RWPE1 (cell line): ENCODE results near the gene TMEM80.

Experiments
- CTCF ChIA-PET: fragments of 350-600 bp; sonication (Branson Sonifier 250); formaldehyde crosslinking; extraction: SDS; loops from one replicate; lab custom pipeline; 2021; lab: Yijun Ruan, JAX
- POLR2A ChIA-PET: fragments of 400-600 bp; formaldehyde crosslinking; extraction: SDS; loops from one replicate; lab custom pipeline; 2020; ENCODE audit warnings: antibody characterized with exemption; ENCODE audit not compliant: low non-redundant PET; lab: Yijun Ruan, JAX
- DNase-seq: peaks from one replicate; pipeline ENCODE4 v3.0.0; 2012; ENCODE audit warnings: low spot score
- H3K27ac ChIP-seq: fragments of 450-650 bp; 2 replicates; pipeline ENCODE4 v1.5.1; 2017
- CTCF ChIP-seq: fragments of 450-650 bp; conservative IDR thresholded peaks from 2 replicates; pipeline ENCODE4 v1.5.1; 2017; ENCODE audit warnings: low read depth, mild to moderate bottlenecking

TMEM80 gene

GRCh38 chr11:706957-707816, 11.6 kb downstream of the TMEM80 start:
- CTCF ChIA-PET = interaction anchor here (0.6 to 1.3 kb wide), 4 partner anchors 9 to 296 kb away, joined by 3 to 4 read pairs (median 3); no protein-coding TSS in a partner anchor
- DNase-seq = no peak

GRCh38 chr11:707817-708420, 12.3 kb downstream of the TMEM80 start:
- POLR2A ChIA-PET = no interaction called here
- CTCF ChIA-PET = no interaction called here
- TF ChIP-seq CTCF = no peak
- peak overlapping the region; percentile 97 for H3K27ac ChIP-seq
- DNase-seq = no peak

More at GRCh38 chr11:706957-707816, 11.6 kb downstream of the TMEM80 start:
- TF ChIP-seq CTCF = no peak
- POLR2A ChIA-PET = interaction anchor here (0.7 to 1.2 kb wide), 4 partner anchors 10 to 20 kb away, joined by 3 to 5 read pairs (median 4); partner anchors contain the start of genes DEAF1 and TMEM80
- H3K27ac ChIP-seq = peak overlapping the region; percentile 97

GRCh38 chr11:708511-708910, 12.9 kb downstream of the TMEM80 start:
- ChIA-PET POLR2A (no interaction called here), CTCF (no interaction called here)
- no peak for DNase-seq
- no peak for TF ChIP-seq CTCF
- peak overlapping the region; percentile 97 for H3K27ac ChIP-seq

DNA sequence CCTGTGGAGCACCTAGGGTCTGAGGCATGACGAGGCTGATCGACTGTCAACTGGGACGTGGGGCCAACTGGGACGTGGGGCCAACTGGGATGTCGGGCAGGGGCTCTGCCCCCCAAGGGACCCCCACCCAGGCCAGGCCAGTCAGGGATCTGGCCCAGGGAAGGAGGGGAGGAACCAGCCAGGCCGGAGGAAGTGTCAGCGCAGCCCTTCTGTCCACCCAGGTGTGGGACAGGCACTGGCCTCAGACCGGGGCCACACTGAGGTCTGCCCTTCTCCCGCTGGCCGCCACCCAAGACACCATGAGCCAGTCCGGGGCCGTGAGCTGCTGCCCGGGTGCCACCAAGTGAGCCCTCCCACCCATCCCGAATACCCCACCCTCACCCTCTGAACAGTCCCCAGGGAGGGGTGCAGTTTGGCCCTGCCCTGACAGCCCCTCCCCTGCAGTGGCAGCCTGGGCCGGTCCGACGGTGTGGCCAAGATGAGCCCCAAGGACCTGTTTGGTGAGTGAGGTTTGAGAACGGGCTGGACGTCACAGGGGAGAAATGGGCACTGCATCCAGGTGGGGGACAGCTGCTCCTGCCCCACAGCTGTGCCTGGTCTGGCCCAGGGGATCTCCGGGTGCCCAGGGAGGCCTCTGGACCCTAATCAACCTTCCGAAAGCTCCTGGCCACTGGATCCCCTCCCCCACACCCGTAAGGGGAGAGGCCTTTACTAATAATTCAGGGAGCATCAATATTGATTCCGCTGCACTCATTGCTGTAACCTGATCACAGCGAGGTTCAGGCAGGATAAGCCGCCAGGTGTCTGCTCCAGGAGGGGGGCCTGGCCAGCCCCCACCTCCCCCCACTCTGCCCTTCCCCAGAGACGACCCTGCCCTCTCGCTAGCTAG, 13.7 kb downstream of the TMEM80 start:
- no peak for DNase-seq
- CTCF ChIA-PET = interaction anchor here (1.0 kb wide), 1 partner anchor 18 kb away, joined by 4 read pairs; no protein-coding TSS in a partner anchor
- POLR2A ChIA-PET = no interaction called here
- no peak for TF ChIP-seq CTCF
- peak overlapping the region; percentile 97 for H3K27ac ChIP-seq

DNA sequence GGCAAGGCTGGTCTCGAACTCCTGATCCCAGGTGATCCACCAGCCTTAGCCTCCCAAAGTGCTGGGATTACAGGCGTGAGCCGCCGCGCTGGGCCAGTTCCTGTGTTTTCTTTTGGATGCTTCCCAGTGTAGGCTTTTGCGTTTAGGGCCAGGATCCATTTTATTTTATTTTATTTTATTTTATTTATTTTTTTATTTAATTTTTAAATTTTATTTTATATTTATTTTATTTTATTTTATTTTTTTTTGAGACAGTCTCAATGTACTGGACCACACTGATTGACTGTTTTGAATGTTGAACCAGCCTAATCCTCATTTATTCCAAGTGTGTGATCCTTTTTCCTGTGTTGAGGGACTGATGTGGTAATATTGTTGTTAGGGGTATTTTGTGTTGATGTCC, 18.8 kb downstream of the TMEM80 start:
- H3K27ac ChIP-seq = no peak overlapping the region
- no peak for TF ChIP-seq CTCF
- POLR2A ChIA-PET = no interaction called here
- no peak for DNase-seq
- CTCF ChIA-PET = no interaction called here
